HG02571 (cell line): ENCODE data around the gene CCDC88A.
"Not testable (repeated sequence)": the region's sequence is repeated elsewhere in the genome, so short reads cannot be mapped to it uniquely, and the experiment has no call there.

Source experiments
- ATAC-seq: cut with Tn5 transposase; IDR thresholded peaks from one replicate; pipeline ENCODE4 v1.9.1; 2021; ENCODE audit warnings: mild to moderate bottlenecking, moderate library complexity; ENCODE audit not compliant: unreplicated experiment

The CCDC88A gene

DNA sequence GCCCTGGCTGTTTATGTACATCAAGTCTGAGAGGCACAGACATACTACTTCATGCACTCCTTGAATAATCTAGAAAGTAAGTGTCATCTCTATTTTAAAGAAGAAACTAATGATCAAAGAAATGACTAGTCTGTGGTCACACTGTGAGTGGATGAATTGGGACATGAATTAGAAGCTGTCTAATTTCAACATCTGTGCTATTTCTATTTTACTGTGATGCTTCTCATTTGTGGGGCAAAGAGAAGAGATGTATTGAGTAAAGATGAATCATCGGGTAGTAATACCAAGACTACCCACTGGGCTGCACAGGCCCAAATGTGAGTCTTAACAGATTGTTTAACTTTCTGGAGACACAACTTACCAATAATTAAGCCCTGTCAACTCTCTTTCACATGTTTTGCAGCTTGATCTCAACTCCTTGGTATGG is 108.2 kb downstream of the CCDC88A start:
- peak; percentile 94 for ATAC-seq

DNA sequence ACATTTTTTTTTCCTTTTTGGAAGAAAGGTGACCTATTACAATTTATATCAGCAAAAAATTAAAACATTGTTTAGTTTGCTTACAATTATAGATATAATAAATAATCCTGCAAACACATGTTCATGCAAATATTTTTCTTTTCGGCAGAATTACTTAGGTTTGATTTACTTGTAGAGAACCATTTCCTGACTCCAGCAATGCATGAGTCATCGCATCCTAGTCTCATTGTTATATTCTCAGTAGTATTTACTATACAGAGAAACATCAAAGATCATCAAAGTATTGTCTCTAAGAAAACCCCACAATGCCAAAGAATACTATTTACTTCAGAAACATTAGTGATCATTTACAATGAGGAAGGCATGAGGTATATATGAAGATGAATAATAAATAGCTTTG is 110.2 kb downstream of the CCDC88A start:
- ATAC-seq = no peak

DNA sequence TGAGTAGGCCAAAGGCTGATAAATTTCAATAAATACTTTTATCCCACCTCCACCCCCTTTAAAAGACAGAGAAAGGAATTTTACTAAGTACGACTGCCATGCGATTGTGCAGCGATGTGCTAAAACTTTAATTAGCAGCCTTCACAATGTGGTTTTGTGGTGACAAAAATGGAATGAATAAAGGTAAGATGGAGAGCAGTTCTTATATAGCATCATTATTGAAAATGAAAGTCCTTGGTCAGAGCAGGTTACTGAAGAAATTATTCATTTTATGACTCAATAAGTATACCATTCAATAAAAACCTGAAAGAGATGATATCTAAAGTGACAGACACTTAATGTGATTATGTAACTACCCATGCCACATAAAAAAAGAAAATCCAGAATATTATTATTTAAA is 117.4 kb downstream of the CCDC88A start:
- ATAC-seq = peak; percentile 70

DNA sequence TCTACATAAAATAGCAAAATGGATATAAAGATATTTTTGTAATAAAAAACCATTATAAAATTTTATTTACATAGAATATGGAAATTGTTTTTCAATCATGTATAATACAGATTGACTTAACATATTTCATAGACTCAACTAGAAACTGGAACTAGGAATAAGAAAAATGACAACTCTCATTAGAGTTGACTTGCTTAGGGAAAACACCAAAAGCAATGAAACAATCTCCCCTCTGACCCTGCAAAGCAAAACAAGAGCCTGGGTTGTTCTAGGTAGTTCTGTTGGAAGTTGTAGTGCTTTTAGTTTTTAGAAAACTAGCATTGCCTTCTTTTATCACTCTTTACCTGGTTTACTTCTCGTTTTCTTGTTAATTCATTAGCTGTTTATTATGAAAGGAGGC is 118.4 kb downstream of the CCDC88A start:
- ATAC-seq = peak; percentile 54

DNA sequence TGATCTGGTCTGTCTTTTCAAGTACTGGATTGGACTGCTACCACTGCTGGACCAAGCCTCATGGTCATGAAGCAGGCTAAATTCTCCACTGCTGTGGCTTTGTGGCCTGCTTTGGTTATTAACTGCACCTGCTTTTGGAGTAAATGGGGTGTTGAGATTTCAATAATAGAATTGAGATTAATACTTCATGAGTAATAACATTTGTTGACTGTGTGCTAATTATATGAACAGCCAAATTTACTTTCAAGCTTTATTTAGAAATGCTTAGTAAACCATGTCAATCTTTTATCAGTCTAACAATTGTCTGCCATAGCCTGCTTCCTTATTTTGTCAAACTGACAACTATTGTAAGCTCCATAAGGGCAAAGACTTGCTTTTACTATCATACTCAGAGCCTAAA is 123.3 kb downstream of the CCDC88A start:
- ATAC-seq = no peak

DNA sequence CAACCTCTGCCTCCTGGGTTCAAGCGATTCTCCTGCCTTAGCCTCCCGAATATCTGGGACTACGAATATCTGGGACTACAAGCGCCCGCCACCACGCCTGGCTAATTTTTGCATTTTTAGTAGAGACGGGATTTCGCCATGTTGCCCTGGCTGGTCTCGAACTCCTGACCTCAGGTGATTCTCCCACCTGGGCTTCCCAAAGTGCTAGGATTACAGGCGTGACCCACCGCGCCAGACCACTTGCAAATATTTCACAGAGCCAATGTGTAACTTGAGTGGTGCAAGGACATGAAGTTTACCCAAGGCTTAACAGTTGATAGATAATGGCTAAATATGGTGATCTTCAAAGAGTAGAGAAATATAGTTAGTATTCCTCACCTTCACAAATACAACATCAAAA is 136.6 kb downstream of the CCDC88A start:
- ATAC-seq = no peak

DNA sequence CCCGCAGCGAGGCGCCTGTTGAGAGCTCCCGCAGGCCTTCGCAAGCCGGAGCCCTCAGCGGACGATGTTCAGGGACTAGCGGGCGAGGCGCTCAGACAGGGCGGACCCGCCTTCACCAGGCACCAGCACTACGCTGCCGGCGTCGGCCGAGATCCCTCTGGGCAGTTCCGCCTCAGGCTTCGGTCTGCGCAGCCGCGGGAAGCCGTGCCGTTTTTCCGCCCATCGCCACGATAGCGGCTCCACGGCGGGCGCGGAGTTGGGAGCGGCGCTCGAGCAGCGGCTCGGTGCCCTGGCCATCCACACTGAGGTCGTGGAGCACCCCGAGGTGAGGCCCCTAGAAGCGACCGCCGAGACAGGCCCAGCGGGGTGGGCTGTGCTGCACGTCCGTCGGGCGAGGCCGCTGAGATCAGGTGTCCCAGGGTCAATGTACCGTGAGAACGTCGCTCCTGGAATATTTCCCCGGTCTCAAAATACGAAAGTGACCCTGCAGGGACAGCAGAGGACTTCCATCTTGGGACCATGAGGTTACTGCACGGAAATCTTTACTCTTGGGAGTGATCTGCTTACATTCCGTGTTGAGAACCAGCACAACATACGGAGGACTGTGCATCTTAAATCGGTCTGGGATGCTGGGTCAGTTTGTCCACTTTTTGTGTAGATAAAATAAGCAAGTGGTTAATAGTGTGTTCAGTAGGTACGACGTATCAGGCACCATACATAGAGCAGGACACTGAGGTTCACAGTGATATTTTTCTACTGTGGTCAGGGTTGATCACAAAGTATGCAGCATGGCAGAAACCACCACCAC is 137.3 kb downstream of the CCDC88A start:
- ATAC-seq = peak; percentile 98

DNA sequence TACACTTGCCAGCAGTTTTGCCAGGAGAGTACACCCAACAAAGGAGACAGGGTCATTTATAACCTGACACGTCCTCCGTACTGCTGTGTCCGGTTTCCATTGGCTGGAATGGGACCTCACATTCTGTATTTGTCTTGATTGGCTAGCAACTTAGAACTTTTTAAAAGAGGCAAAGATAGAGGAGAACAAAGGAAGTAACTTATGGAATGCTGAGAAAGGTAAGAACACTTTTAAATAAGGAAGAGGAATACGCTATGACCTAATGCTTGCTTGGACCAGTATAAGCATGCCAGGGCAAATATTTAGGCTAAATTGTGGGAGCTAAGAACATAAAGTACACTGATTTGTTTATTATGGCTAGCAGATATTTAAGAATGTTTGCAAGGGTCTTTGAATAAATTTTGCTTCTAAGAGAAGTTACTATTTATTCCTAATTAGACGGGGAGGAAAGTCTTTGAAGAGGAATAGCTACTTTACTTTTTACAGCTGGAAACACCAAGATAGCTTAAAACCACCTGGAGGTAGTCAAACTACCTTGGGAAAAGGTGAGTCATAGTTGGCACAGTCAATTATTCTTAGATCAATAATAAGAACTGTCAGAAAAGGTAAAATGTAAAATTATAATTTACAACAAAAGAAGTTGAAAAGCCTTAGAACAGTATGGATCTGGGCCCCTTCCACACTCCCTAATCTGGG is 138.7 kb downstream of the CCDC88A start:
- not testable (repeated sequence) for ATAC-seq

DNA sequence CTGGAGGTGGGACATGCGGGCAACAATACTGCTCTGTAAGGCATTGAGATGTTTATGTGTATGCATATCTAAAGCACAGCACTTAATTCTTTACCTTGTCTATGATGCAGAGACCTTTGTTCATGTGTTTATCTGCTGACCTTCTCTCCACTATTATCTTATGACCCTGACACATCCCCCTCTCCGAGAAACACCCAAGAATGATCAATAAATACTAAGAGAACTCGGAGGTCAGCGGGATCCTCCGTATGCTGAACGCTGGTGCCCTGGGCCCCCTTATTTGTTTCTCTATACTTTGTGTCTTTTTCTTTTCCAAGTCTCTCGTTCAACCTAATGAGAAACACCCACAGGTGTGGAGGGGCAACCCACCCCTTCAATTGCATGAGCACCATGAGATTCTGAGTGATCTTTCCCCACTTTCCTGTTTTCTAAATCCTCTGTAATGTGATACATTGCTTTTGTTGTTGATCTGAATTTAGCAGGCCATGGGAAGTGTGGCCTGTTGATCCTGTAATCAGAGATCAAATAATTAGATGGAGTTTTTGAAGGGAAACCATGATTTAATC is 139.7 kb downstream of the CCDC88A start:
- not testable (repeated sequence) for ATAC-seq

DNA sequence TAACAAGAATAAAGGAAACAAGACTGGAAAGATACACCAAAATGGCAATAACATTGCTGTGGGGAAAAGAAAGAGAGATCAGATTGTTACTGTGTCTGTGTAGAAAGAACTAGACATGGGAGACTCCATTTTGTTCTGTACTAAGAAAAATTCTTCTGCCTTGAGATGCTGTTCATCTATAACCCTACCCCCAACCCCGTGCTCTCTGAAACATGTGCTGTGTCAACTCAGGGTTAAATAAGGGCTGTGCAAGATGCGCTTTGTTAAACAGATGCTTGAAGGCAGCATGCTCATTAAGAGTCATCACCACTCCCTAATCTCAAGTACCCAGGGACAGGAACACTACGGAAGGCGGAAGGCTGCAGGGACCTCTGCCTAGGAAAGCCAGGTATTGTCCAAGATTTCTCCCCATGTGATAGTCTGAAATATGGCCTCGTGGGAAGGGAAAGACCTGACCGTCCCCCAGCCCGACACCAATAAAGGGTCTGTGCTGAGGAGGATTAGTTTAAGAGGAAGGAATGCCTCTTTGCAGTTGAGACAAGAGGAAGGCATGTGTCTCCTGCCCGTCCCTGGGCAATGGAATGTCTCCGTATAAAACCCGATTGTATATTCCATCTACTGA is 140.3 kb downstream of the CCDC88A start:
- not testable (repeated sequence) for ATAC-seq

DNA sequence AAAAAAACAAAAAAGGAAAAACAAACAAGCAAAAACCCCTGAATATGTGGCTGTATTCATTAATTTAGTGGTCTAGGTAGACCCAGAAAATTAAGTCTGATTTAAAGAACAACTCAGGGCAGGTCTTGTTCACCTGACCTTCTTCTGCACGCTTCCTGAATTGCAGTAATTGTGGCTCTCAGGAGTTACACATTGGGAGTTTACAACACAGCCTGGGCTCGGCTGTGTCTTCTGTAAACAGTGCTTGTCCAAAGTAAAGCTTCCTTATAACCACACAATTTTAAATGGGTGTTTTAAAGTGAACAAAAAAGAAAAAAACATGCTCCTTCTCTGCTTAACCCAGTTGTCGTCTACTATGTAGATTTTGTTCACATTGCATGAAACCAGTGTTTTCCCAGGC is 142.3 kb downstream of the CCDC88A start:
- ATAC-seq = no peak

DNA sequence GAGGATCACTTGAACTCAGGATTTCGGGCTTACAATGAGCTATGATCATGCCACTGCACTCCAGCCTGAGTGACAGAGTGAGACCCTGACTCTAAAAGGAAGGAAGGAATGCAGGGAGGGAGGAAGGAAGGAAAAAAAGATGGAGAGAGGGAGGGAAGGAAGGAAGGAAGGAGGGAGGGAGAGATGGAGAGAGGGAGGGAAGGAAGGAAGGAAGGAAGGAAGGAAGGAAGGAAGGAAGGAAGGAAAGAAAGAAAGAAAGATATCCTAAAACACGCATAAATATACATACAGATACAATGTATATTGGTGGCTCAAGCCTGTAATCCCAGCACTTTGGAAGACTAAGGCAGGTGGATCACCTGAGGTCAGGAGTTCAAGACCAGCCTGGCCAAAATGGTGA is 145.3 kb downstream of the CCDC88A start:
- not testable (repeated sequence) for ATAC-seq

DNA sequence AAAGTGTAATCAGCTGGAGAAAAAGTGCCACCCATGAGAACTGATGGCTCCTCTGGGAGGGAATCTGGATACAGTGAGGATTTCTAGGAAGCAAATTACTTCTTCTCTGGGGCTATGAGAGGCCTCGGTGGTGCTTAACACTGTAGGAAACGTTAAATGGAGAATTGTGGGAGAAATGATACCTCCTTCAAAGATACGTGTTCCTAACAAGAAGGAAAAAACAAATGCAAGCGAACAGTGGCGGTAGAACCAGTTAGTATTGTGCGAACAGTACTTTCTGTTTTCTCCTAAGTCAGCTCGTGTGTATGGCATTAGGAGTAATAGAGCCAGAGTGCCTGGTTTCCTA is 150.0 kb downstream of the CCDC88A start:
- ATAC-seq = no peak

DNA sequence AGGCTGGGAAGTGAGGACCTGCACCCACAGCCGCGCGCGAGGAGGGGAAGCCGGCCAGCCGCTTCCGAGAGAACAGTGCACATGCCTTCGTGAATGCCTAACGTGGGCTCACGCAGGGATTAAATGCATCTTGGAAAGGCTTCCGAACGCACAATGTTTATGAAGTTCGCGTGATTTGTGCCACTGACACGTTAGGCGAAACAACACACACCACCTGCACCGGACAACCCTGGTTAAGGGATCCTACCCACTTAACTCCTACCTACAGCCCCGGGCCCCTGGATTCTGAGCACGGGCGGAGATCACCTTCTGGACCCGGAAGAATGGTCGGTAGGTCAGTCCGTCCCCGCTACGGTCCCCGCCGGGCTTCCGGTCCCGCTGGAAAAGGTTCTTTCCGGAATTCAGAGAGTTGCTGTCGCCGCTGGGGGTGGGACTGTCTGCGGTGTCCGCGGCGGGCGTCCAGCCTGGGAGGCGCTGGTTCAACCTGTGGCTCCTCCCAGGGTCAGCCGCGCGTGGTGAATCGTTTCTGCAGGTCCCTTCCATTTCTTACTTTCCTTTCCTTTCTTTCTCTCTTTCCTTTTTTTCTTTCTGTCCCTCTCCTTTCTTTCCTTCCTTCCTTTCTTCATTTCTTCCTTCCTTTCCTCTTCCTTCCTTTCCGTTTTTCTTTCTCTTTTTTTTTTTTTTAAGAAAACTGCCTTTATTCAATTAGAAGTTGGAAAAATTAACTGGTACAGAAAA is 150.6 kb downstream of the CCDC88A start, which contains the start of gene MTIF2:
Gene MTIF2, minus strand, starts transcription at position 325 of the 738 bp plus-strand sequence. CDS start 5,373 bp downstream, outside the sequence.
- ATAC-seq = peak; percentile 98

DNA sequence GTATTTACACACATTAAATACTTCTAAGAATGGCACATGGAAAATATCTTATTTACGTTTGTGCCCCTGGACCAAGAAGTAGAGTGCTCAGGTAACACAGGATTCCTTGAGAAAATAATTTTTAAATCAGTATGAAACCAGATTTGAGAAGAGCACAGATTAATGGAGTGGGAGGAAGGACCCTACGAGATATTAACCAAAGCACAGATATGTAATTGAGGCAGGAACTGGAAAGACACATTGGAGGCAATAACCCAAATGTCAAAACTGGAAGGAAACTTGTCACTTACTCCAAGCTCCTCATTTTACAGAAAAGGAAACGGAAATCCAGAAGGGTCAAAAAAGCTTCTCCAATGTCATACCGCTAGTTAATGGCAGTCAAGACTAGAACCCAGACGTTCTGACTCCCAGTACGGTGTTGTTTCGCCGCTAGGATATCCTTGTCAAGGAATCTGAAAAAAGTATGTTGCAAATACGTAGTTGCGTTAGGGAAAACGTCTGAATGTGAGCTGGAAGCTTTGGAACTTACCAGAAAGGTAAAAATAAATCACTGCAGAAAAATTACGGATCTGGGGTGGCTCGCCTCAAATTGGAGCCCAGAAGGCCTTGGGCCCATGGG is 151.3 kb downstream of the CCDC88A start:
- ATAC-seq = no peak

DNA sequence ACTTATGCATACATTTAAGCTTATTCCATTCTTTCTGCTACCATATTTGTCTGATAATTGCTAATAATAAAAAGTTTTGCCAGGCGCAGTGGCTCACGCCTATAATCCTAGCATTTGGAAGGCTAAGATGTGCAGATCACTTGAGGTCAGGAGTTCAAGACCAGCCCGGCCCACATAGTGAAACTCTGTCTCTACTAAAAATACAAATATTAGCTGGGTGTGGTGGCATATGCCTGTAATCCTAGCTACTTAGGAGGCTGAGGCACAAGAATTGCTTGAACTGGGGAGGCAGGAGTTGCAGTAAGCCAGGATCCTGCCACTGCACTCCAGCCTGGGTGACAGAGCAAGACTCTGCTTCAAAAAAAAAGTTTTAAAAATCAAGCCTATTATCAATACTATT is 160.1 kb downstream of the CCDC88A start:
- not testable (repeated sequence) for ATAC-seq

DNA sequence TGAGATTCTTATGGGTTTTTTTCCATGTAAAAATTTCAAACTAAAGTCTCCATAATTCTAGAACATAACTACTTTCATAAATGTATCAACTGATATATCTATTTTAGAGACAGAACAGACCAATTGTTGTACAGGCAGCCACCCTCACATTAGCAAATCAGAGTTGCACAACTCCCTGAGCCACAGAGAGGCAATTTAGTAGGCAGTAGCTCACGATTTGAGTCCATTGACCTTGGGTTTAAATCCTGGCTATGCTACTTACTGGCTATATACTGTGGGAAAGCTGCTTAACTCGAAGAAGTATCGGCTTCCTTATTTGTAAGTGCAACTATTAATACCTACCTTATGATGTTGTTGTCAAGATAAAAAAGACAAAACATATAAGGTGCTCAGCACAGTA is 166.8 kb downstream of the CCDC88A start:
- ATAC-seq = no peak

DNA sequence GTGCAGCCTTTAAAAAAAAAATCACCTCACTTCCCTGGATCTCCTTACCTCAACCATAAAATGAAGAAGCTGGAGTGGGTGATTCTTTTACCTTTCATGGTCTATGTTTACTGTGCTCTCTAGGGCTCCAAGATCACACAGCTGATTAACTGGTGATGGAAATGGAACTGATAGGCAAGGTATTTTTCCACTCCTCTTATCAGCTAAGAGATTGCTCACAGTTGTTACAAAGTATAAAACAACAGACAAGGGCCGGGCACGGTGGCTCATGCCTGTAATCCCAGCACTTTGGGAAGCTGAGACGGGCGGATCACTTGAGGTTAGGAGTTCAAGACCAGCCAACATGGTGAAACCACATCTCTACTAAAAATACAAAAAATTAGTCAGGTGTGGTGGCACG is 172.6 kb downstream of the CCDC88A start:
- ATAC-seq = no peak

DNA sequence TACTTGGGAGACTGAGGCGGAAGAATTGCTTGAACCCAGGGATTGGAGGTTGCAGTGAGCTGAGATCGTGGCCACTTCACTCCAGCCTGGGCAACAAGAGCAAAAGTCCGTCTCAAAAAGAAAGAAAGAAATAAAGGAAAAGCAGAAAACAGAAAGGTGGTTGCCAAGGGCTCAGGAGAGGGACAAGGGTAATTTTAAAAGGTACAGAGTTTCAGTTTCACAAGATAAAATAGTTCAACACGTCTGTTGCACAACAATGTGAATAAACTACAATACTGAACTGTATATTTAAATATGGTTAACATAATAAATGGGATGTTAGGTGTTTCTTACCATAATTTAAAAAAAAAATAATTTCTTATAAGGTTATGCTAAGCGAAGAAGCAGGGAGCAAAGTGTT is 174.2 kb downstream of the CCDC88A start:
- no peak for ATAC-seq

DNA sequence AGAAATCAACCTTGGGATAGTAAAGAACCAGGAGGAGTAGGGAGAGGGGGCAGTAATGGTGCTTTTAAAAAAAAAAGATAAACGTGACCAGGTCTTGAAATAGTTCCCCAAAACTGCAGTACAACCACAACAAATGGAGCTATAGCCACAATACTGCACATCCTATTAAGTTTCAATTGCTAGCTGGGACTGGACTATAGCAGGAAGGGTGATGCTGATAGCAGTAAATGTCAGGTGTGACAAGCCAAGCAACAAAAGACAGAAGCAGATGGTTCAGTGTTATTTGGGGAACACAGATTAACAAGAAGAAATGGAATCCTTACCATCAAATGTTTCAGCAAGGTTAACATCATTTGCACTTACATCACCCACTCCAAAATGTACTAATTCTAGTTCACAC is 177.0 kb downstream of the CCDC88A start:
- ATAC-seq = no peak
